22Rv1 (cell line): Measurements from ENCODE around the gene ITPK1.
A peak's percentile ranks its signal among the peaks of the same experiment; 100 is the strongest.
"Not testable (repeated sequence)": the region's sequence is repeated elsewhere in the genome, so short reads cannot be mapped to it uniquely, and the experiment has no call there.

Source experiments
- H3K27ac ChIP-seq: fragments of 450-650 bp; 2 replicates; pipeline ENCODE4 v1.5.1; 2017
- CTCF ChIP-seq: fragments of 450-650 bp; IDR thresholded peaks from 2 replicates; pipeline ENCODE4 v1.5.1; 2017; ENCODE audit warnings: mild to moderate bottlenecking
- ZFX ChIP-seq: fragments of 450-650 bp; IDR thresholded peaks from 2 replicates; pipeline ENCODE4 v1.6.1; 2017; ENCODE audit warnings: antibody characterized with exemption, borderline replicate concordance

ITPK1 gene

GRCh38 chr14:93113678-93114067 lies 2.1 kb downstream of the ITPK1 start:
- H3K27ac ChIP-seq: peak overlapping the region; percentile 96
- no peak for TF ChIP-seq CTCF
- no peak for TF ChIP-seq ZFX

- TF ChIP-seq ZFX: no peak
- peak; percentile 83 for TF ChIP-seq CTCF
- H3K27ac ChIP-seq: peak overlapping the region; percentile 96
These were observed 2.6 kb downstream of the ITPK1 start for GRCh38 chr14:93112891-93113677.

GRCh38 chr14:93111541-93111940 lies 4.2 kb downstream of the ITPK1 start:
- not testable (repeated sequence) for H3K27ac ChIP-seq

GRCh38 chr14:93110856-93111419 lies 4.8 kb downstream of the ITPK1 start:
- H3K27ac ChIP-seq: no peak overlapping the region
- TF ChIP-seq CTCF (no peak), ZFX (no peak)

GRCh38 chr14:93109572-93110481 lies 5.9 kb downstream of the ITPK1 start:
- TF ChIP-seq CTCF: no peak
- TF ChIP-seq ZFX: no peak
- no peak overlapping the region for H3K27ac ChIP-seq

GRCh38 chr14:93108105-93108504 lies 7.6 kb downstream of the ITPK1 start:
- H3K27ac ChIP-seq: no peak overlapping the region
- no peak for TF ChIP-seq CTCF
- TF ChIP-seq ZFX: no peak

- TF ChIP-seq ZFX (no peak), CTCF (no peak)
These were observed 8.3 kb downstream of the ITPK1 start for GRCh38 chr14:93107453-93107852.

More at GRCh38 chr14:93107453-93107852, 8.3 kb downstream of the ITPK1 start:
- no peak overlapping the region for H3K27ac ChIP-seq
